Endothelial cell of umbilical vein (primary cell): ENCODE data around the gene RNF150. TPM values are rescaled to one million over a fixed set of nuclear protein-coding genes. Genes with fewer than 3 reads are reported as not detected.

ENCODE experiments used
- BruUV-seq: library from RNA; stranded (reverse); fragments of 400-500 nt; replicated peaks from 2 replicates; lab custom pipeline; 2021; lab: Mats Ljungman, UMichigan
- CTCF ChIA-PET: fragments of 300-600, 350-600 bp; sonication (Branson Sonifier 250); formaldehyde crosslinking; loops from one replicate; lab custom pipeline; 2021; ENCODE audit warnings: antibody characterized with exemption, inconsistent platforms; lab: Charles Lee
- POLR2A ChIA-PET: fragments of 300-600, 350-600 bp; sonication (Branson Sonifier 250); formaldehyde crosslinking; loops from one replicate; lab custom pipeline; 2021; ENCODE audit warnings: antibody characterized with exemption, inconsistent platforms; lab: Charles Lee
- DNase-seq: peaks from one replicate; pipeline ENCODE4 v3.0.0-alpha.2; 2011; ENCODE audit warnings: low read depth, low spot score
- FAIRE-seq: peaks from 2 replicates; lab custom pipeline; 2011; peaks lifted over from hg19 to GRCh38; lab: Jason Lieb, UNC
- H2AFZ ChIP-seq: 2 replicates; pipeline ENCODE4 v1.6.0; 2012; ENCODE audit warnings: low read depth, low read length, control low read depth, inconsistent platforms
- H3K27ac ChIP-seq: 2 replicates; pipeline ENCODE4 v1.5.1; 2011; ENCODE audit warnings: low read depth, mild to moderate bottlenecking, control low read depth, low read length, moderate library complexity; ENCODE audit not compliant: insufficient read depth
- H3K27me3 ChIP-seq, 2 experiments: 2 replicates each; pipeline versions ENCODE4 v1.6.0 to v1.6.1; 2011; ENCODE audit warnings: low read length in 2 of 2, mixed read lengths in 1 of 2; ENCODE audit not compliant: control insufficient read depth in 2 of 2, insufficient read depth in 2 of 2
- H3K36me3 ChIP-seq, 2 experiments: 2 replicates in 1 of 2; 3 replicates in 1 of 2; pipeline ENCODE4 v1.5.1; 2011; ENCODE audit warnings: low read length in 2 of 2, mild to moderate bottlenecking in 1 of 2, moderate library complexity in 1 of 2; ENCODE audit not compliant: control insufficient read depth in 2 of 2, insufficient read depth in 2 of 2; ENCODE audit errors: extremely low read depth in 1 of 2
- H3K4me1 ChIP-seq: 3 replicates; pipeline ENCODE4 v1.5.1; 2011; ENCODE audit warnings: mild to moderate bottlenecking, low read length; ENCODE audit not compliant: control insufficient read depth, insufficient read depth; ENCODE audit errors: extremely low read depth
- H3K4me2 ChIP-seq: 2 replicates; pipeline ENCODE4 v1.6.1; 2011; ENCODE audit warnings: low read length, control low read depth, mixed read lengths; ENCODE audit not compliant: insufficient read depth
- H3K4me3 ChIP-seq, 3 experiments: fragments of 200-600 bp in 1 of 3; sonication (generic), shearing (Covaris generic) in 1 of 3; replicated peaks in 1 of 3; 2 replicates each; pipeline ENCODE4 v1.5.1; 2011 to 2016; ENCODE audit warnings: control low read depth in 3 of 3, low read length in 3 of 3, mild to moderate bottlenecking in 2 of 3, inconsistent platforms in 1 of 3, low read depth in 1 of 3, moderate library complexity in 1 of 3; ENCODE audit not compliant: insufficient read depth in 1 of 3
- H3K79me2 ChIP-seq: 2 replicates; pipeline ENCODE4 v1.6.0; 2012; ENCODE audit warnings: low read length, inconsistent platforms; ENCODE audit not compliant: control insufficient read depth, insufficient read depth
- H3K9ac ChIP-seq: replicated peaks from 2 replicates; pipeline ENCODE3; 2011; ENCODE audit warnings: low read length, control low read depth; ENCODE audit not compliant: insufficient read depth; ENCODE audit errors: extremely low read depth
- H3K9me1 ChIP-seq: replicated peaks from 3 replicates; pipeline ENCODE4 v1.6.0; 2011; ENCODE audit warnings: mild to moderate bottlenecking, low read length; ENCODE audit not compliant: control insufficient read depth, insufficient read depth; ENCODE audit errors: extremely low read depth
- H3K9me3 ChIP-seq: replicated peaks from 2 replicates; pipeline ENCODE4 v1.5.1; 2012; ENCODE audit warnings: low read length, inconsistent platforms; ENCODE audit not compliant: control insufficient read depth, insufficient read depth
- H4K20me1 ChIP-seq: replicated peaks from 2 replicates; pipeline ENCODE3; 2011; ENCODE audit warnings: mild to moderate bottlenecking, low read length; ENCODE audit not compliant: control insufficient read depth, insufficient read depth; ENCODE audit errors: extremely low read depth
- CTCF ChIP-seq, 2 donors: IDR thresholded peaks; 1 replicate in 1 of 2; 2 replicates in 1 of 2; pipeline ENCODE4 v1.5.1; 2011; ENCODE audit warnings: low read length in 2 of 2, mild to moderate bottlenecking in 2 of 2, moderate library complexity in 2 of 2, control low read depth in 1 of 2, inconsistent platforms in 1 of 2, low read depth in 1 of 2; ENCODE audit not compliant: insufficient read depth in 1 of 2; ENCODE audit errors: extremely low read depth in 1 of 2
- EZH2 ChIP-seq: IDR thresholded peaks from 2 replicates; pipeline ENCODE4 v1.6.1; 2012; ENCODE audit warnings: borderline replicate concordance, low read depth, mild to moderate bottlenecking, moderate library complexity, low read length, inconsistent platforms; ENCODE audit not compliant: severe bottlenecking
- FOS ChIP-seq: IDR thresholded peaks from 2 replicates; pipeline ENCODE4 v1.6.1; 2011; ENCODE audit warnings: mild to moderate bottlenecking, low read length, moderate library complexity, borderline replicate concordance; ENCODE audit not compliant: insufficient read depth
- JUN ChIP-seq: IDR thresholded peaks from 2 replicates; pipeline ENCODE4 v1.6.1; 2011; ENCODE audit warnings: borderline replicate concordance, low read depth; ENCODE audit not compliant: insufficient read length, insufficient read depth
- POLR2A ChIP-seq: IDR thresholded peaks from 2 replicates; pipeline ENCODE4 v1.6.1; 2012; ENCODE audit warnings: low read depth, mild to moderate bottlenecking, control low read depth, low read length
- POLR2AphosphoS5 ChIP-seq: IDR thresholded peaks from 2 replicates; pipeline ENCODE4 v1.6.1; 2012; ENCODE audit warnings: low read depth, mild to moderate bottlenecking, control low read depth, low read length, moderate library complexity; ENCODE audit not compliant: insufficient read depth
- dilution Hi-C: fragments of 300-500 bp; cut with MboI; formaldehyde crosslinking; loops from one replicate; pipeline ENCODE4 v1.15.0; 2019; ENCODE audit warnings: low sequenced_read_pairs; ENCODE audit not compliant: extremely low pct_ligation_motif_present
- intact Hi-C: fragments of 100-400 bp; cut with micrococcal nuclease; formaldehyde crosslinking; loops from one replicate; pipeline ENCODE4 v1.10.0; 2022
- polyA plus RNA-seq, 4 experiments: library from polyadenylated mRNA; depleted of rRNA in 3 of 4; stranded (reverse) in 3 of 4; unstranded in 1 of 4; fragments of >200 nt; gene quantifications; 2 replicates each; pipeline versions ENCODE4 v1.2.1 to v1.2.3, GENCODE V29; 2011 to 2012; ENCODE audit warnings: missing spikeins in 1 of 4
- total RNA-seq: library from RNA; stranded (reverse); gene quantifications from 2 replicates; pipeline ENCODE4 v1.2.3, GENCODE V29; 2021

Gene RNF150
- total and polyA plus RNA-seq, 2 donors (not counting 3 experiments of a cell fraction or from before 2014, with no cell fraction given) = 0.33 to 0.35 TPM

DNA sequence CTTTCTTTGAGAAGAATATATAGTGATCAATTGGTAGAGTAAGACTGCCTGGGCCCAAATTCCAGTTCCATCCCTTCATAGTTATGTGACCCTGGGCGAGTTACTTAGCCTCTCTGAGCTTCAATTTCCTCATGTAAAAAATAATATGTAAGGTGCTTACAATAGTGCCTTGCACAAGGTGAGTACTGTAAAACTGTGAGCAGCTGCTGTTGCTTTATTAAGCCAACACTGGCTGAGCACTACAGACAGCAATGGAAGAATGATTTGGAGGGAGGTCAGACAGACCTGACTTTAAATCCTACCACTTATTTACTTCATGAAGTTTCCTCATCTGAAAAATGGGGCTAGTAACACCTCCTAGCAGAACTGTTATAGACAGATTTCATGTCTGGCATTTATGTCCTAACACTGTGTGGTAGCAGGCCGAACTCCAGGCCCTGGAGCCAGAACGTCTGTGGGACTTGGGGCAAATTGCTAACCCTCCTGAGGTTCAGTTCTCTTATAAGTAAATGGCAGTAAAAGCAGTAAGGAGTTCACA lies 53.8 kb downstream of the RNF150 start:
- no peaks in the 10 kb centered on the region for H3K79me2 ChIP-seq
- CTCF ChIA-PET = no interaction called here
- H2AFZ ChIP-seq = no peak overlapping the region
- dilution Hi-C loops = no loop called here
- TF ChIP-seq POLR2A = no peak
- TF ChIP-seq CTCF (IDR thresholded peaks at IDR 0.05; ENCODE audit: extremely low read depth in 1 of 2, insufficient read depth in 1 of 2, low read depth in 1 of 2, low read length in 2 of 2) = no peak
- no peak for TF ChIP-seq EZH2
- no peak for TF ChIP-seq FOS
- no peak for TF ChIP-seq POLR2AphosphoS5
- no peaks in the 10 kb centered on the region for H3K36me3 ChIP-seq
- intact Hi-C loops = no loop called here
- H3K4me3 ChIP-seq = no peak overlapping the region
- H3K27ac ChIP-seq = no peak overlapping the region
- no peaks in the 10 kb centered on the region for H3K4me1 ChIP-seq
- POLR2A ChIA-PET = no interaction called here
- H3K9me1 ChIP-seq = no peaks in the 10 kb centered on the region
- no peak for DNase-seq
- H4K20me1 ChIP-seq = no peaks in the 10 kb centered on the region
- FAIRE-seq = no peak
- no peaks in the 10 kb centered on the region for H3K27me3 ChIP-seq
- no TSS peak for BruUV-seq
- no peak overlapping the region for H3K4me2 ChIP-seq
- H3K9me3 ChIP-seq = no peaks in the 10 kb centered on the region
- no peak overlapping the region for H3K9ac ChIP-seq

GRCh38 chr4:141078871-141079270 lies 54.4 kb downstream of the RNF150 start:
- ChIA-PET CTCF (no interaction called here), POLR2A (no interaction called here)
- FAIRE-seq (no peak), DNase-seq (no peak)
- intact Hi-C loops (no loop called here), dilution Hi-C loops (no loop called here)
- no peaks in the 10 kb centered on the region for H3K9me1 ChIP-seq
- no peak overlapping the region for H3K27ac ChIP-seq
- no TSS peak for BruUV-seq
- H3K4me2 ChIP-seq = no peak overlapping the region
- H2AFZ ChIP-seq = no peak overlapping the region
- no peaks in the 10 kb centered on the region for H3K79me2 ChIP-seq
- TF ChIP-seq JUN = no peak
- no peak overlapping the region for H3K9ac ChIP-seq
- no peak overlapping the region for H3K4me3 ChIP-seq
- H3K27me3 ChIP-seq = no peaks in the 10 kb centered on the region
- H3K4me1 ChIP-seq = no peaks in the 10 kb centered on the region
- H3K9me3 ChIP-seq = no peaks in the 10 kb centered on the region
- H3K36me3 ChIP-seq = no peaks in the 10 kb centered on the region
- H4K20me1 ChIP-seq = no peaks in the 10 kb centered on the region
